Brain microvascular endothelial cell (primary cell): ENCODE data around the gene TRIM2.
"Not testable (repeated sequence)": the region's sequence is repeated elsewhere in the genome, so short reads cannot be mapped to it uniquely, and the experiment has no call there.

Source experiments
- DNase-seq: peaks from one replicate; pipeline ENCODE4 v3.0.0-alpha.2; 2020
- H3K27ac ChIP-seq: fragments of 250-450 bp; sonication (Bioruptor Pico); 2 replicates; pipeline ENCODE4 v1.5.1; 2020; ENCODE audit warnings: mild to moderate bottlenecking, moderate library complexity
- H3K27me3 ChIP-seq: fragments of 250-450 bp; sonication (Bioruptor Pico); replicated peaks from 2 replicates; pipeline ENCODE4 v1.5.1; 2020; ENCODE audit warnings: mild to moderate bottlenecking
- H3K36me3 ChIP-seq: fragments of 250-450 bp; sonication (Bioruptor Pico); replicated peaks from 2 replicates; pipeline ENCODE4 v1.5.1; 2020; ENCODE audit warnings: mild to moderate bottlenecking
- H3K4me3 ChIP-seq: 2 replicates; pipeline ENCODE4 v1.5.1; 2011; ENCODE audit warnings: low read depth, mild to moderate bottlenecking, control low read depth, low read length, moderate library complexity
- in situ Hi-C: cut with HindIII; loops from 2 replicates; pipeline ENCODE4 v1.10.0; 2017; ENCODE audit warnings: low sequenced_read_pairs, low pct_ligation_motif_present
- TF ChIP-seq, protein P1 (sequence below): IDR thresholded peaks from 2 replicates; pipeline ENCODE4 v1.5.1; 2011; ENCODE audit warnings: low read depth, mild to moderate bottlenecking, moderate library complexity, low read length, control low read depth, inconsistent platforms; ENCODE audit errors: missing control alignments

TRIM2 gene

DNA sequence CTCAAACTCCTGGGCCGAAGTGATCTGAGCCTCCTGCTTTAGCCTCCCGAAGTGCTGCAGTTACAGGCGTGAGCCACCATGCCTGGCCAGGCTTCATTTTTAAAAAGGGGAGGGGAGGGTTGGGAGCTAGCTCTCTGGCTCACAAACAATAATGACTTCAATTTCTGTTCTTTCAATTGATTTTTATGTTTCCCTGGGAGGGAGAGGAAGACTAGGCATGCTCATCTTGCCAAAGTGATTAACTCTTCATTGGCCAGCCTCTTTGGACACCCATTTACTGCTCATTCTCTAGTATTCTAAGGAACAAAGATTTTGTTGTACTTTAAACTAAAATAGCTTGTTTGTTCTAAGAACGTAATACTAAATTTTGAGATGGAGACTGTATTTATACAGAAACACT, 43.4 kb upstream of the TRIM2 start:
- no peak for DNase-seq
- no peak overlapping the region for H3K4me3 ChIP-seq
- TF ChIP-seq, protein P1, sequence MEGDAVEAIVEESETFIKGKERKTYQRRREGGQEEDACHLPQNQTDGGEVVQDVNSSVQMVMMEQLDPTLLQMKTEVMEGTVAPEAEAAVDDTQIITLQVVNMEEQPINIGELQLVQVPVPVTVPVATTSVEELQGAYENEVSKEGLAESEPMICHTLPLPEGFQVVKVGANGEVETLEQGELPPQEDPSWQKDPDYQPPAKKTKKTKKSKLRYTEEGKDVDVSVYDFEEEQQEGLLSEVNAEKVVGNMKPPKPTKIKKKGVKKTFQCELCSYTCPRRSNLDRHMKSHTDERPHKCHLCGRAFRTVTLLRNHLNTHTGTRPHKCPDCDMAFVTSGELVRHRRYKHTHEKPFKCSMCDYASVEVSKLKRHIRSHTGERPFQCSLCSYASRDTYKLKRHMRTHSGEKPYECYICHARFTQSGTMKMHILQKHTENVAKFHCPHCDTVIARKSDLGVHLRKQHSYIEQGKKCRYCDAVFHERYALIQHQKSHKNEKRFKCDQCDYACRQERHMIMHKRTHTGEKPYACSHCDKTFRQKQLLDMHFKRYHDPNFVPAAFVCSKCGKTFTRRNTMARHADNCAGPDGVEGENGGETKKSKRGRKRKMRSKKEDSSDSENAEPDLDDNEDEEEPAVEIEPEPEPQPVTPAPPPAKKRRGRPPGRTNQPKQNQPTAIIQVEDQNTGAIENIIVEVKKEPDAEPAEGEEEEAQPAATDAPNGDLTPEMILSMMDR = no peak
- in situ Hi-C loops = no loop called here
- H3K27ac ChIP-seq = no peak overlapping the region
- no peaks in the 10 kb centered on the region for H3K27me3 ChIP-seq
- H3K36me3 ChIP-seq = no peaks in the 10 kb centered on the region

DNA sequence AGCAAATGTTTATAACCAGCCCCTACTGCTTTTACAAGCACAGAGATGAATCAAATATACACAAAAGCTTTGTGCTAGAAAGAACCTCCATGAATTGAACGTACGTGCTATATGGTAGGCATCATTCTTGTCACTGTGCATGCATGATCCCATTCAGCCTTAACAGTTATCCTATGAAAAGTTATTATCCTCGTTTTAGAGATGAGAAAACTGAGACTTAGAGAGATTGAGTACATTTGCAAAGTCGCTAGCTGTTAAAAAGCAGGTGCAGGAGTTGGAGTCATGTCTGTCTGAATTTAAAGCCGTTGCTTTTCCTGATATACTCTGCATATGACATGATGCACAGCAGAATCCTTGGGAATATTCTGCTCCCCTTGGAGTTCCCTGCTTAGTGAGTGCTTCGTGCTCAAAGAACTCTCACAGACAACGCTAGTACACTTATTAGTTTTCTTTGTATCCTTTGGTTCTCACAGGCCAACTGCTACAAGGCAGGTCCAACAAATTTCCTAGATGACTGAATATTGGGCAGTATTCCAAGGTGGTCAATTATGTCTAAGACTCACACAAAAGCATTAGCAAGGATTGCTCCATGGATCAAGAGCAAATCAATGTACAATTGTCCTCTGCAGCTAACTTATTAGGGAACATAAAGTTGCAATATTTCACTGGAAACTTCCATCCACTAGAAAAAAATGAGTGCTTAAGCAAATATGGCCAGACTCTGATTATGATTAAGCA, 42.8 kb upstream of the TRIM2 start:
- no peaks in the 10 kb centered on the region for H3K27me3 ChIP-seq
- TF ChIP-seq, protein P1 = no peak
- no peak overlapping the region for H3K27ac ChIP-seq
- in situ Hi-C loops = no loop called here
- no peak overlapping the region for H3K4me3 ChIP-seq
- DNase-seq = no peak
- no peaks in the 10 kb centered on the region for H3K36me3 ChIP-seq

DNA sequence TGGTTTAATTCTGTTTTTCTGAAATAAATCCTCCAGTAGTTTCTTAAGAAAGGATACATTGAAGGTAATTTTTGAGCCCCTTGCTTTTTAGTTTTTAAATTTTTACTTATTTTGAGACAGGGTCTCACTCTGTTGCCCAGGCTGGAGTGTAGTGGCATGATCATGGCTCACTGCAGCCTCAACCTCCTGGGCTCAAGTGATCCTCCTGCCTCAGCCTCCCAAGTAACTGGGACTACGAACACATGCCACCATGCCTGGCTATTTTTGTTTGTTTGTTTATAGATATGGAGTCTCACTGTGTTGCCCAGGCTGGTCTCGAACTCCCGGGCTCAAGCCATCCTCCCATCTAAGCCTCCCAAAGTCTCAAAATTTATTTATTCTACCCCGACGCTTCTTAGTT, 39.0 kb upstream of the TRIM2 start:
- H3K4me3 ChIP-seq, in situ Hi-C loops, H3K27ac ChIP-seq, H3K27me3 ChIP-seq, H3K36me3 ChIP-seq, DNase-seq: not testable (repeated sequence)

DNA sequence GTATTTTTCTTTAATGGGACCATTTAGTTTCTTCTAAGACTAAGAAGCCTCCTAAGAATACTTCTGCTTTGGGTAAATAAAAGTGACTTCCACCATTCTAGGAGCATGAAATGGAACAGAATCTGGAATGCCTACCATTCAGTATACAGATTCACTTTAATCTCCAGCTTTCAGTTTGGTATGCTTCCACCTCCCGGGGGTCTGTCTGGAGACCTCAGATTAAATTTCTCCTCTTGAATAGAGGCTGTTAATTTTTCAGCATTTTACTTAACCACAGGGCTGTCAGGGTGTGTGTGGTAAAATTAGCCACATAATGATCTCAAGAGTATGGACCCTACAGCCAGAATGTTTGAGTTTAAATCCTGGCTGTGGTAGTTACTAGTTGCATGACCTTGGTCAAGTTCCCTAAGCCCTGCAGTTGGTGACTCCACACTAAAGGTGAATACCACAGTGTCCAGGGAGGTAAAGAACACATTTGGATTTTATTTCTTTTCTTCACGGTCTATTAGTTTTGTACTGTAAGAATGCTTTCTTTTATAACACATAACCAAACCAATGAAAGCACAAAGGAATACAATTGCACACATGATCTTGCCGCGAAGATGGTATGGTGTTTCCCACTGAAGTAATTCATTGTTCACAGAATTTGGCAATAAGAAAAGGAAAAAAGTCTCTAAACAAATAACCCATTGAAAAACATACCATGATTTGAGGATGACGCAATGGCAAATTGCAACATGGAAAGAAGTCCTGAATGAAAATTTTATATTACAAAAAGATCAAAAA, 37.3 kb upstream of the TRIM2 start:
- DNase-seq = no peak
- in situ Hi-C loops = no loop called here
- TF ChIP-seq, protein P1 = no peak
- no peak overlapping the region for H3K4me3 ChIP-seq
- H3K36me3 ChIP-seq = no peaks in the 10 kb centered on the region
- H3K27ac ChIP-seq = no peak overlapping the region
- H3K27me3 ChIP-seq = no peaks in the 10 kb centered on the region

DNA sequence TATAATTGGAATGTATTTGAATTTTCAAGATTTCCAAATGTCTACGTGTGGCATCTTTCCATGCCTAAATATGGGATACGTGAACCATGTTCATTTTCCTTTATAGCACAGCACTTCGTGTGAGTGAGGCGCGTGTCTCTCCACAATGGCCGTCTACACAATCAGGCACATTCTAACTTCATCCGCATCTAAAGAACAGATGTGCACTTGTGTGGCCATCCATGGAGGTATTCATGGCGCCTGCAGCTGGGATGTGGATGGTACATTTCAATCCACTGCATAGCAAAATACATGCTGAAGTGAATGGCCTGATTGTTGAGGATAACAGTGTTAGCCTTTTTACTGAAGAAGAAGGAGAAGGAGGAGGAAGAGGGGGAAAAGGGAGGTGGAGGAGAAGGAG, 34.5 kb upstream of the TRIM2 start:
- DNase-seq = no peak
- H3K4me3 ChIP-seq = no peak overlapping the region
- no peaks in the 10 kb centered on the region for H3K27me3 ChIP-seq
- H3K36me3 ChIP-seq = no peaks in the 10 kb centered on the region
- no peak overlapping the region for H3K27ac ChIP-seq
- in situ Hi-C loops = no loop called here
- TF ChIP-seq, protein P1 = no peak

DNA sequence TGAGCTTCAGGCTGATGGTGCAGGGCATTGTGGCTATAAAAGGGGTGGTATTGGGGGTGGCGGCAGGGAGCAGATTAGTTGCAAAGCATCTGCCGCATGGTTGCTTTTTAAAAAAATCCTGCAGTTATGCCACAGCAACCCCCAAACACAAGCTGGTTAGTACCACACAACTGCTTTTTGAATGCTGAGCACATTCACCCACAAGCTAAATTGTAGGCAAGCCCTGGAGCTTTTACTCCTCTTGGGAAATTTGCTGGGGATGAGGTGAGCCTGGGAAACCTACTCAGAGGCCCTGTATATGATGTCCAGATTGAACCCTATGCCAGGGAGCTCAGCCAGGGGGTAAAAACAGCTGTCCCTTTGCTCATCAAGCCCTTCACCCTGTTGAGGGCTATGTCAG, 33.8 kb upstream of the TRIM2 start:
- TF ChIP-seq, protein P1 = no peak
- in situ Hi-C loops = no loop called here
- no peaks in the 10 kb centered on the region for H3K36me3 ChIP-seq
- no peak for DNase-seq
- H3K27me3 ChIP-seq = no peaks in the 10 kb centered on the region
- no peak overlapping the region for H3K4me3 ChIP-seq
- no peak overlapping the region for H3K27ac ChIP-seq
